CD4-positive, alpha-beta T cell treated with Interleukin-6 for 4 hours (primary cell): ENCODE measurements around the gene TCF12.
"Not testable (repeated sequence)": the region's sequence is repeated elsewhere in the genome, so short reads cannot be mapped to it uniquely, and the experiment has no call there.

ENCODE experiments used
- DNase-seq: peaks from one replicate; pipeline ENCODE4 v3.0.0-alpha.2; 2020; ENCODE audit warnings: mixed read lengths

Gene TCF12

DNA sequence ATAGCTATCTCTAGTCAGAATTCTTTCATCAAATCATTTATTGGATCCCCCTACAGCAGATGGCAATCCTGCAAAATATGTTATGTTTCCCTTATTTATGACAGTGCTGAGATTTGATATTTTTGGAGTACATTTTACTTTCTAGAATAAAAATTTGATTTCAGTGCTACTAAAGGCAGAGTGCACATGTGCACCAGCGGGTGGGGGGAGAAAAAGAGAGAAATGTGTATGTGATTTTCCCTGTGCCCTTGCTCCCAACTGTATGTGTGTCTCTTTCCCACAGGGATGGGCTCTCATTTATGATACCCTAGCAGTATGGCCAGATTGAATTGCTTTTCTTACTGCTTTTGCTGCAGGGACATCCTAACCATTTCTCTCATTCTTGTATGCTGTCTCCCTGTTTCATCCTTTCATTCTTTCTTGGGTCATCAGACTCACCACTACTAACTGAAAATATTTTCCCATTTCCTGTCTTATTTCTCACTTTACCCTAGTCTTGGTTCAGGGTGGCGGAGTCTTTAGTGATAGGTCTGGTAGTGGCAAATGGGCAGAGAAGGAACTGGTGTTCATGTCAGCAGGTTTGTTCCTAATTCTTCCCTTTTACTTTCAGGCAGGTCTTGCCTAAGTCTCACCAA lies 140.7 kb downstream of the TCF12 start:
- DNase-seq, result no peak

DNA sequence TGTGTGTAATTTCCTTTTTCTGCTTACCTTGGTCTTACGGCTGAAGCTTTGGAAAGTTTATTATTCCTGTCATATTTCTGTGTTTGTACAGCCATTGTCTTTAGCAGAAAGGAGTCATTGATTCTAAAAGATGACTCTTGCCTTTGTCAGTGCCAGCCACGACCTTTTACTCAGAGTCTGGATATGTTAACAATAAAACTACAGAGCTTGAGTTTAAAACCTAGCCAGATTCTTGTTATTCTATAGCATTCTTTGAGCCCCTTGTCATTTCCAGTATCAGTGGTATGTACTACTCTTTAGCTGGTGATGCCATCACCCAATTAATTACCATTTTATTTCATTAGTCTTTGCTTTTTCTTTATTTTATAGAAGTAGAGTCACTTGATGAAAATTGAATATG lies 142.4 kb downstream of the TCF12 start:
- no peak for DNase-seq

DNA sequence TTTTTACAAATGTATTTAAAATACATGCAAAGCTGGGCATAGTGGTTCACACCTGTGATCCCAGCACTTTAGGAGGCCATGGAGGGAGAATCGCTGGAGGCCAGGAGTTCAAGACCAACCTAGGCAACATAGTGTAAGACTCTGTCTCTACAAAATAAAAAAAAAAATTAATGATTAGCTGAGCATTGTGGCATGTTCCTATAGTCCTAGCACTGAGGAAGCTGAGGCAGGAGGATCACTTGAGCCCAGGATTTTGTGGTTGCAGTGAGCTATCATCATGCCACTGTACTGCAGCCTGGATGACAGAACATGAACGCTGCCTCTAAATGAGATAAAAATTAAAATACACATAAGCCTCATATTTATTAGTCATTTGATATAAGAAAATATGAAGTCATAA lies 142.8 kb downstream of the TCF12 start:
- DNase-seq, result no peak

DNA sequence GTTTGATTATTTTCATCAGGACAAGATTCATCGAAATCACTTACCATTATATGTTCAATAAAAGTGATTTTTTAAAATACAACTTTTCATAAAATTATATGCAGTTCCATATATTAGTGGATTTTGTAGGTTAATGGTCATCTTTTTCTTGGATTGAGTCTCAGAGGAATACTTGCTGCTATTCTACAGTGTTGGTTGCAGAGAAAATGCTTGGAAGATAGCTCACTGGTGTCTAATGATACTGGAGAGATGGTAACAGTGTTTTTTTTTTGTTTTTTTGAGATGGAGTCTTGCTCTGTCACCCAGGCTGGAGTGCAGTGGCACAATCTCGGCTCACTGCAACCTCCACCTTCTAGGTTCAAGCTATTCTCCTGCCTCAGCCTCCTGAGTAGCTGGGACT lies 143.3 kb downstream of the TCF12 start:
- no peak for DNase-seq

DNA sequence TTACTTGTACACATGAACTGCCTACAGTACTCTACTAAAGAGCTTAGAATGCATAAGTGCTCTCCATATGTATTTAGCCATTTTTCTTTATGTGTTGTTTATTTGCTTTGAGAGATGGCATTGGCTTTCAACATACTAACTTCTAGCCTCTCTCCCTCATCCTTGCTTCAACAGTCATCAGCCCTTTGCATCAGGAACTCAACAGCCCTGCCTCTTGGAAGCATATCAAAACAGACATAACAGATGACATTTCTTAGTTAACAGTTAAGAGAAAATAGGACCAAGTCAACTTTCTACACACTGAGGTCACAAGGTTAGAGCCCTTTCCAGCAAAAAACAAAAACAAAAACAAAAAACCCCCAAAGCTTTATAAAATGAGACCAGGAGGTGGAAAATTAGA lies 145.6 kb downstream of the TCF12 start:
- no peak for DNase-seq

DNA sequence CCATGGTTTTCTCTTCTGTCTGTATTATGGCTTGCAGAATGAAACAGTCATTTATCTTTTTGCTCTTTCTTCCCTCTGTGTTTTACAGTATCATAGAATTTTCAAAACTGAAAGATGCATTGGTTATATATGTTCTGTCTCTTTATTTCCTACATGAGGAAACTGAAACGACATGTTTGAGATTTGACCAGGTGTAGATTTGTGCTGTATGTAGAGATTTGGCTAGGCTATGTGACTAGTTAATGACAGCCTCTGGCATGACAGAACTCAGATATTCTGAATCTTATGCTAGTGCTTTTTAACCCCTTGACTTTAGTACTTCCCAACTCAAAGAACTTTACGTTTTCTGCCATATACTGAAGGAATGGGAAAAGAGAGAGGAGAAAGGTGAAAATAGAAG lies 151.0 kb downstream of the TCF12 start:
- no peak for DNase-seq

DNA sequence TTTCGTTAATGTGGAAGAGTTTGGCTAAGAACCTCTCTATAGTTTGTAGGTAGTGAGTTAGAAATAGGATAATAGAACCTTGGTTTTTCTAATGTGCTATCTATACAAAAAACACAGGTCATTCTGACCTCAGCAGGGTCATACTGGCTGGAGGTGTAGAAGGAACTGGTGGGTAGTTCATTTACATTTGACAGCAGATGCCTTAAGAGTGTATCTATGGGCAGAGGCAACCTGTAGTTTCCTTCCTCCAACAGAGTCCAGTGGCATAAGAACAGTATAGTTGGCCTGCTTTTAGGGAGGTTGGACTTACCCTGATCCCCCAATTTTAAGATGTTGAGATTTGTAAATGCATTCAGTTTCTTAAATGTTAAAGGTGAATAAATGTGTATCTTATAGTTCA lies 152.2 kb downstream of the TCF12 start:
- no peak for DNase-seq

DNA sequence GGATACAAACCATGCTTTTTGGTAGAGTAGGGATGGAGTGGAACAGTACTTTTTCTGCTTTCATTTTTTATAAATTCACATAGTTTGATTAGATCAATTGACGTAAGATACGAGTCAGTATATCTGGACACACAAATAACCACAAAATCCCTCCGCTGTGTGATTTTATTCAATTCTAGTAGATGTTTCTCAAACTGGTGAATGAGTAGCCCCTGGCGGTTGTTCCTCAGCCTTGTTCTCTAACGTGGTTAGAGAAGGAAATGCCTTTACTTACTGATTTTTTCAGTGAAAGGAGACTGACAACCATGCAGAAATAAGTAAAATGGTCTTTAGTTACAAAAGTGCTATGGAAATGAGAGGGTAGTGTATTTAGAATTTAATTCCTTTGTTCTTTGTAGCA lies 161.0 kb downstream of the TCF12 start:
- peak; percentile 12 for DNase-seq

DNA sequence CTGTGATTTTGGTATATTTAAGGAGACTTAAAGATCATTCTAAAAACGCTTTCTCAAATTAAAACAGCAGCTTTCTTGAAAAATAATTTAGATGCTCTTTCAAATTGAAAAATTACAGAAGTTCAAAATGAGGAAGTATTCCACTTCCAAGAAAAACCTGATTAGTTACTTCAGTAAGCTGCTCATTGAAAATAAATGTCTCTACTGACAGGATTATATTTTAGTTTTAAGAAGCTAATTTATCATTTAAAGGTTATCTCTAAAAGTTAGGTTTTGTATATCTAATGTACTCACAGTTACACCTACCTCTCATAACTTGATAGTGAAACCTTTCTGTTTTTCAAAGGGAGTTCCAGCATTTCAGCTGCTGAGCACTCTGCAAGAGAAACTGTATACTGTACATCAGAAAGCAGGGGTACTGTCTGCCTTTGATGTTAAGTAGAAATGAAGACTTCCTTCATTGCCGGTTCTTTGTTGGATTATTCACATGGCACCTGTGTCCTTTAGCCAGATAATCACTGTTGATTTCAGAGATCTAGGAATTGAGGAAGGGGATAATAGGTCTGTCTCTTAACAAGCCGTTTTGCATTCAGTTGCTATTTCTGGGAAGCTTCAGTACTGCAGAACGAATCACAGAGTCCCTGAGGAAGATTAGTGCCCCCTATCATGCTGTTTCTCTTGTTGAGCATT lies 161.6 kb downstream of the TCF12 start:
- DNase-seq, result no peak

DNA sequence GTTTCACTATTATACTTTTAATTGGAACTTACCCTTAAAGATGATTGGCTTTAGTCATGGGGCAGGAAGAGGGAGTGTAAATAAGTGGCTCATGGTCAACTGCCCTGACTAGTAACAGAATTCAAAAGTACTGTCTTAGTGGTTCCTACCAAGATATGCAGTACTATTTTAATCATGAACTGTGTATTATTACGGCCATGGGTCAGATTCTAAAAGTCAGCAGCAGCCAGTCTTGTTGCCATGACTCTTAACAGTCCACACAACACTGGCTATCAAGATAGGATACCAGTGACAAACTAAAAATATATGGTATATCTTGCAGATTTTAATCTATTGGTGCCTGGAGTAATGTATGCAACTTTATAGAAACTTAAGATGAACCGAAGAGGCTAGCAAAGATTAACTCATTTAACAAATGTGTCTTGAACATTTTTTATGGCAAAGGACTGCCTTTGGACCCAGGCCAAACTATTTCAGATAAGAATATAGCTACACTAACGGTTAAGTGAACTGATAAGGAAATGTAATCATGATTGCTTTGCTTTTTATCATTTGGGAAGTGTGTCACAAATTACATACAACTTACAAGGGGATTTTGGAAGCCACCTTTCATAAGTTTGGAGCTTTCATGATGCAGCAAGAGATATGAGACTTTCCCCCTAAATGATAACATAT lies 163.7 kb downstream of the TCF12 start:
- DNase-seq, result no peak

DNA sequence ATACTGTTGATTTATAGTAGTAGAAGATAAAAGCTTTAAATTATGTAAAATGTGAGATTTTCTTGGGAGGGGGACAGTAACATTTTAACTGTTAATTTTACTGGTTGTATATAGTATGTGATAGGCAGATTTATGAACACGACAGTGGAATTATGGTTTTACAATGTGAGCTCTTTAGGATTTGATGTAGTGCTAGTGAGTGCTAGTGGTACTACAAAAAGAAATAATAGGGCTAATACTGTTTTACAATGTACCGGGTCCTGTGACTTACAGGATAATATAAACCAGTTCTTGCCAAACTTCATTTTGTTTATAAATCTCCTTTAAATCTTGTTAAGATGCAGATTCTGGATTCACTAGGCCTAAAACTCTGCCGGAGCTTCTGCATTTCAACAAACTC lies 165.7 kb downstream of the TCF12 start:
- DNase-seq, result no peak

DNA sequence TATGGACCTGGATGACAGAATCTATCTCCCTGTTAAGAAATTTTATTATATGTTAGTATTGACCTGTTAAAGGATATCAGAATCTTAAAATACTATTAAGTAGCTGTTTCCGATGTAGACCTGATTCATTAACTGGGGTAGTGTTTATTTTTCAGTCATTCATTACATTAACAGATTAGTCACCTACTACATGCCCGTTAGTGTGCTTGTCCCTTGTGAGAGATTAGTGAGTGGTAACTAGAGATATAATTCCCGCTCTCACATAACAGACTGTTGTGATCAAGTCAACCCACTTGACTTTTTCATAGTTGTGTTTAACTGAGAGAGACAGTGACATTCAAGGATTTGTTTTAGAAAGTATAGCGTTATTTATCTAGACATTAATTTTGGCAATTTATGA lies 166.8 kb downstream of the TCF12 start:
- DNase-seq, result no peak

DNA sequence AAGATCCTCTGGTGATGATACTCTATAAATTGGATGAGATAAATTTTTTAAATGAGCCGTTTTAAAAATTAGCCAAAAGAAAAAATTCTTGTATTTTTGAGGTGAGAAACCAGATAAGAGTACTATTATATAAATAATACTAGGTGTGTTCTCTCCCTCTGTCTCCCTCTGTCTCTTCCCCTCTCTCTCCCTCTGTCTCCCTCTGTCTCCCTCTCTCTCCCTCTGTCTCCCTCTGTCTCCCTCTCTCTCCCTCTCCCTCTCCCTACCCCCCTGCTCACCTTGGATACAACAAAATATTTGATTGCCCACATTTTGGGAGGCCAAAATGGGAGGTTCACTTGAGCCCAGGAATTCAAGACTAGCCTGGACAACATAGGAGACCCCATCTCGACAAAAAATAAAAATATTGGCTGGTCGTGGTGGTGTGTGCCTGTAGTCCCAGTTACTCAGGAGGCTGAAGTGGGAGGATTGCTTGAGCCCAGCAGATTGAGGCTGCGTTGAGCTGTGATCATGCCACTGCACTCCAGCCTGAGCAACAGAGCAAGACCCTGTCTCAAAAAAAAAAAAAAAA lies 168.5 kb downstream of the TCF12 start:
- no peak for DNase-seq

DNA sequence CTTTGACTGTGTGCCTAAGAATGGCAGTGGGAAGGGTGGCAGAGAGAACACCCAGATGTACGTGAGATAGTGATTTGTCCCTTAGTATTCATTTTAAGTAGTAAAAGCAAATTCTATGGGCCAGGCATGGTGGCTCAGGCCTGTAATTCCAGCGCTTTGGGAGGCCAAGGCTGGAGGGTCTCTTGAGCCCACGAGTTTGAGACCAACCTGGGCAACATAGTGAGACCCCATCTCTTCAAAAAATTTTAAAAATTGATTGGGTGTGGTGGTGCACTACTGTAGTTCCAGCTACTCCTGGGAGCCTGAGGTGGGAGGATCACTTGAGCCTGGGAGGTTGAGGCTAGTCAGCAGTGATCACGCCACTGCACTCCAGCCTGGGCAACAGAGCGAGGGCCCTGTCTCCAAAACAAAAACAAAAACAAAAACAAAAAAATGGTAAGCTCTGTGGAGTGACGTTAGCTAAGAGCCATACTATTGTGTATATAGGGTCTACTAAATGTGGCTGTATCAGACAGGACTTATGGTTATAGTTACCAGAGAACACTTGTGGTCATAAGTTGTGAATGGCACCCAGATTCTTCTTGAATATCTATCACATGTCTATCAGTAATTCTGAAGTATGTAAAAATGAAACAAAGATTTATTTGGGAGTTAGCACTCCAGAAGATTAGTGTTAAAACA lies 171.5 kb downstream of the TCF12 start:
- no peak for DNase-seq

DNA sequence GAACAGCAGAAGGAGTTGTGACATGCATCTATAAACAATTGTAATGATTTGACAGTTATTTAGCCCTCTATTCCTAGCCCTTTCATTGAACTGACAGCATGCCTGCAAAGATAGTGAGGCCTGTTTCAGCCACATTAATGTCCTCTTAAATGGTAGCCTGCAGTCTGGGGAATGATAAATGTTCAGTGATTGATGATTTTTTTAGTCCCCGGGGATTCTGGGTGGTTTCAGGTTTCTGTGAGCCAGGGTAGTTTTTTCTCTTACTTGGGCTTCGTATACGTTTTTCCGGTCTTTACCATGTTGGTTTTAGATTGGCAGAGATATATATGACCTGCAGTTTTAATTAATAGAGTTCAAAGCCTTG lies 172.0 kb downstream of the TCF12 start:
- no peak for DNase-seq

DNA sequence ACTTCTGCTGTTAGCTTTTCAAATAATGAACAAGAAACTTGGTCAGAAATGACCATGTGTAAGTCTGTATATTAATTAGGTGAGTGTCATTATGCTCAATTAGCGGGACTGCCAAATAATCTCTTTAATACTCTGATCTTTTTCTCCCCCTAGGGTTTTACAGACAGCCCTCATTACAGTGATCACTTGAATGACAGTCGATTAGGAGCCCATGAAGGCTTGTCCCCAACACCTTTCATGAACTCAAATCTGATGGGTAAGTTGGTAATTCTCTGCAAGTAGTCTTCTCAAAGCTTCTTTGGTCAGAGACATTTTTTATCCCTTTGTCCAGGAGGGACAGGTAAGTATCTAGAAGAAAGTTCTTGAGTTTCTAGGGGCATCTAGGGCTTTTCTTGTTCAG lies 173.2 kb downstream of the TCF12 start:
- DNase-seq, result no peak

DNA sequence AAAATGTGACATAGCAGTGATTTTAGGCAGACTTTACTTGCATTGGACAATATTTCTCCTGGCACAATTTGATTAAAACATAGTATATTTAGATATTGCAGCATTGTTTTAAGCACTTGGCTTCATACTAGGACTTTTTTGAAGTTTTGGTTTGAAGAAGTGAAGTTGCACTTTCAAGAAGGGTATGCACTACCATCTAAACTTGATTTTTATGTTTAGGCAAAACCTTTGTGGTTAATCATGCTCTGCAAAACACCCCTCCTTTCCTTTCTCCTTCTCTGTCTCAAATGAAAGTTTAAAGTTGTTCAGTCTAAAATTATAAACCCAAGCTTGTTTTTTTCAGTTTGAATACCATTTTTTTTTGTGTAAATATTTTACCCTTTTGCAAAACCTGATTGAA lies 173.8 kb downstream of the TCF12 start:
- DNase-seq, result no peak

DNA sequence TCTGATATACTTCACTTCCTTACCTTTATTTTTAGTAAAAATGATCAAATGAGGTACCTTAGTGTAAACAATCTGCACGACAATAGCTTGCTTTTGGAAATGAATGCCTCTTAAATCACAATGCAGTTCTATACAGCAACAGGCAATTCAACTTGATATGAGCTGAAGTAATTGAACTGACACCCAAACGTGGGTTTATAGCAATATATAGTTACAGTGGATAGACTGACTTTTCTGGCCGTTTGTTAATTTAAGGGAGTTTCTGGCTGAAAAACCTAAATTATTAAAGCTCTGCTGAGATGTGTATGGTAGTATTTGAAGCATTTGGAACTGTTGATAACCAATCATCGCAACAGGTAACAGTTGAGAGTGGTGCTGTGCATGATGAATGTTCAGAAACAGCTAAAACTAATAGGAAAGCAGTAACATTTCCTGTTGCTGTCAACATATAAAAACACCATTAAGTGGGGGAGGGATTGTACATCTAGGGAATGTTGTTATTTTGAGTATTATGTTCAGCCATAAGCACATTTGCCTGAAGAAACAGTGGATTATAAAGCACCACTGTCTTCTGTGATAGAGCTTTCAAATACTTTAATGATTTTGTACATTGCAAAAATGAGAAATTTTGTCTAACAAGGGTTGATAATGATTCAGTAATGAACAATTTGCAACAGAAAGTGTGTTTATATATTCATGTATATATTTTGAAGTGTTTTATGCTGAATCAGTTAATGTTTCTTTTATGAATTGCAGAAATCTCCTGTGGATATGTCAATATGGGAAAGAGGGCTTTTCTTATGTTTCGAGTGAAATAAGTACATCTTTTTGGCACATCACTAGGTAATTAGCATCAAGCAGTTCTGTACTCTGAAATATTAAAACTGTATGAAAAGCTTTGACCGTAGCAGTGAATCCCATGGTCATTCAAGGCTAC lies 176.1 kb downstream of the TCF12 start:
- no peak for DNase-seq

DNA sequence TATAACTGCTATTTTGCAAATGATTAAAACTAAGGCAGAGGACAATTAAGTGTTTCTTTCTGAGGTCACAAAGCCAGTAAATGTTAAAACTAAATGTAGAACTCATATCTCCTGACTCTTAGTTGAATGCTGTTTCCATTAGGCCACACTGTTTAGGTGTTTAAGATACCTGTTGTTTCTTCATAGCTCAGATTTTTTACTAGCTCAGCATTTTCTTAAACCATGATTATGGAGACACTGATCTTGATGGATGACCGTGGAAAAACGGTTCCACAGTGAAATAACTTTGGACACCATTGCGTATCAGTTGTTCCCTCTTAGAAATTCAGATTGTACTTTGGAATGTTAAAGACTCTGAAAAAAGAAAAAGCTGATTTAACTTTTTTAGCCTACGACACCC lies 177.5 kb downstream of the TCF12 start:
- DNase-seq, result no peak

DNA sequence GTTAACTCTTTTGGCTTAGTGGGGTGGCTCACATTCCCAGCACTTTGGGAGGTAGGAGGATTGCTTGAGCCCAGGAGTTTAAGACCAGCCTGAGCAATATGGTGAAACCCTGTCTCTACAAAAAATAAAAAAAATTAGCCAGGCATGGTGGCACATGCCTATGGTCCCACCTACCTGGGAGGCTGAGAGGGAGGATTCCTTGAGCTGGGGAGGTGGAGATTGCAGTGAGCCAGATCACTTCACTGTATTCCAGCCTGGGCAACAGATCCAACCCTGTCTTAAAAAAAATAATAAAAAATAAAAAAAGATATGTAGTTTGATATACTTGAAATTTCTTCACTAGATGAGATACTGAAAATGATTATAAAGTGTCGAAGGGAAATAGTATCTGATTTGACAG lies 178.8 kb downstream of the TCF12 start:
- DNase-seq, result no peak

DNA sequence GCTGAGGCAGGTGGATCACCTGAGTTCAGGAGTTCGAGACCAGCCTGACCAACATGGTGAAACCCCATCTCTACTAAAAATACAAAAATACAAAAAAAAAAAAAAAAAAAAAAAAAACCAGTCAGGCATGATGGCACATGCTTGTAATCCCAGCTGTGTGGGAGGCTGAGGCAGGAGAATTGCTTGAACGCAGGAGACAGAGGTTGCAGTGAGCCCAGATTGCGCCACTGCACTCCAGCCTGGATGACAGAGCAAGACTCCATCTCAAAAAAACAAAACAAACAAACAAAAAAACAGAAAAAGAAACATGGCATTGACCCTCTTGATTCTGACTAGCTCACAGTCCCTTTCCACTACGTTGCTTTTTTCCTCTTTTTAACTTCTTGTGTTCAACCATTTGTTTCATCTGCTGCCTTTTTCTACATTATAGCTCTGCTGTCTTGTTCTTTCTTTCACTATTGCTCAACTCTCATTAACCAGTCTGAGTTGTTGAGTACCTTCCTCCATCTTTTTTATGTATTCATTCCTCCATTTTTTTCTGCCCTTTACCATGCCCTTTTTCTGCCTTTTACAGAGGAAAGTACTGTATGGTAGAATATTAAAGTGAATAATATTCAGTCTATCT lies 179.6 kb downstream of the TCF12 start:
- DNase-seq, result not testable (repeated sequence)

DNA sequence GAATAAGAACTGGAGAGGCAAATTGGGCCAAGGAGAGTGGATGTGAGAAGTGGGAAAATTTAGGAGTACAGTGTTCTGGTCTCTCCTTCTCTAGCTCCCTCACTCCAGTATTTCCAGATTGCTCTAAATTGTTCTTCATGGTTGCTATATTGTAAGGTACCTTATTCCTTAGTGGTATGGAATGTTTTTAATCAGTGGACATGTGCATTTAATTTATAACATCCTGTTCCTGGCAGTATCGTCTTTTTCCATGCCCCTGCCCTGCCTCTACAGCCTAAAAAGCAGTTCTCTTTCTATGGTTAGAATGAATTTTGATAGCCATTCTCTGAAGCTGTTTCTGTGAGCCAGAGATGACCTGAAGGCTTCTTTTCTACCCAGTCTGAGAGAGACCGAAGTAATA lies 180.5 kb downstream of the TCF12 start:
- no peak for DNase-seq
